NCI-H2029 treated with DMSO at 0.1 percent for 48 hours (cell line): ENCODE data around the gene SPRY4.
"Not testable (repeated sequence)": the region's sequence is repeated elsewhere in the genome, so short reads cannot be mapped to it uniquely, and the experiment has no call there.

Experiments used
- DNase-seq: peaks from one replicate; lab custom pipeline; 2025; lab: John Stamatoyannopoulos, UW

Gene SPRY4

DNA sequence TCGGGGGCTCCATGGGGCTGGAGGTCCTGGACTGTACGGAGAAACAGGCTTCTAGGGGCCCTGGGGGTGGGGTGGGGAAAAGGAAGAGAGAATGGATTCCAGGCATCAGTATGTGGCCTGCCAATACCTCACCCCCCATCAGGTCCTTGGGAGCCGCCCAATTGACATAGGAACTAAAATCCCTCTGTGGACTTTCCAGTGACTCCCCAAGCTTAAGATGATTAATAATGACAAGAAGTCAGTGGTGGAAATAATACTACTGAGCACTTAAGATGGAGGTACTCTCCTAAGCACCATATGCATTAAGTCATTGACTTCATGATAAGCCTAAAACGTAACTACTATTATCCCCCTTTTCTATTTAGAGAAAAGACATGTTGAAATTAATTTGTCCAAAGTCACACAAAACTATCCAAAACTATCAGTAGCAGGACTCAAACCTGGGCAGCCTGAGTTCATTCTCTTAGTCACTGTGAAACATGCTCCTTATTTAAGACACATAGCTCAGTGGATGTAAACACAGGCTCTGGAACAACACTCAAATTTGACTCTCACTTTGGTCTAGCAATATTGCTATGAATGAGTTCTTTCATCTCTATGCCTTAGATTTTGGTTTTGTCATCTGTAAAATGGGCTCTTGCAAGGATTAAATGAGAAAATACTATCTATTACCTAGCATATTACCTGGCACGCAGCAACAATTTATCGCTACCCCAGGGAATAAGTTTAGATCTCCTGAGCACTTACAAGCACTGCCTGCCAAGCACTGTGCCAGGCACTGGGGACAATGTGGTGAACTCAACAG lies 9.5 kb downstream of the SPRY4 start:
- DNase-seq: no peak

GRCh38 chr5:142314606-142315005 lies 10.2 kb downstream of the SPRY4 start:
- DNase-seq: no peak

- no peak for DNase-seq
These were observed 10.7 kb downstream of the SPRY4 start for GRCh38 chr5:142314109-142314508.

DNA sequence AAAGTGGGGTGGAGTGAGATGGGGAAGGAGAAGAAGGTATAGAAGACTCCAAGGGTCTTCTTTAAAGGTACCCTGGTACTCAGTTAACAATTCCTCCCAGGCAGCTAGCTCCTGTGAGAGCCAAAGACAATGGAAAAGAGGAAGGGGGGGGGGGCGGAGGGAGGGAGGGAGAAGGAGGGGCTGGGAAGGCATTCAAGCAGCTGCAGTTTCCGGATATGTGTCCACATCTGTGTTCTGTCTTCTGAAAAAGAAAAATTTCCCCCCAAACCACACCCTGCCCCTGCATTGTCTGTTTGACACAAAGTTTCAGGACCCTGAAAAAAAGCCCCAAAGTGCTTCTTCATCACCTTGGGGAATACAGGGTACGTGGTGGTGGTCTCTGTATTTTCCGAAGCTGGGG lies 11.1 kb downstream of the SPRY4 start:
- no peak for DNase-seq

GRCh38 chr5:142313275-142313674 lies 11.5 kb downstream of the SPRY4 start:
- no peak for DNase-seq

GRCh38 chr5:142312399-142312798 lies 12.4 kb downstream of the SPRY4 start:
- DNase-seq: no peak

DNA sequence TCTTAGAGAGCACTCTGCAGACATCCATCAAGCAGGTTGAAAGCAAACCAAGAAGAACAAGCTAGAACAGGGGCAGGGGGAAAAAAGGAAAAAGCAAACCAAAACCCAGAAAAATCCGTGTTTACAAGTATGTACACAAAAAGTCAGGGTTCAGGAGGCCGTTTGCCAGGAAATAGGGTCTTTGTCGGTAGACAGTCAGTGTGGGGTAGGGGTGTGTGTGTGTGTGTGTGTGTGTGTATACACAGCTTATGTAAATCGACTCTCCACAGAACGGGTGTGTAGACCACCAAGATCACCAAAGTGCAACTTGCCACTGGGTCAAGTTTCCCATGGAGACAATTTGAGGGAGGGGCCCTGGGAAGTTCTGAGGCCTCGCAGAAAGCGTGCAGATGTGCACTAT lies 13.1 kb downstream of the SPRY4 start:
- DNase-seq: no peak

GRCh38 chr5:142310803-142311202 lies 14.0 kb downstream of the SPRY4 start:
- DNase-seq: no peak

- DNase-seq: no peak
These were observed 15.0 kb downstream of the SPRY4 start for GRCh38 chr5:142309747-142310318.

- DNase-seq: no peak
These were observed 16.5 kb downstream of the SPRY4 start for GRCh38 chr5:142308358-142308757.

DNA sequence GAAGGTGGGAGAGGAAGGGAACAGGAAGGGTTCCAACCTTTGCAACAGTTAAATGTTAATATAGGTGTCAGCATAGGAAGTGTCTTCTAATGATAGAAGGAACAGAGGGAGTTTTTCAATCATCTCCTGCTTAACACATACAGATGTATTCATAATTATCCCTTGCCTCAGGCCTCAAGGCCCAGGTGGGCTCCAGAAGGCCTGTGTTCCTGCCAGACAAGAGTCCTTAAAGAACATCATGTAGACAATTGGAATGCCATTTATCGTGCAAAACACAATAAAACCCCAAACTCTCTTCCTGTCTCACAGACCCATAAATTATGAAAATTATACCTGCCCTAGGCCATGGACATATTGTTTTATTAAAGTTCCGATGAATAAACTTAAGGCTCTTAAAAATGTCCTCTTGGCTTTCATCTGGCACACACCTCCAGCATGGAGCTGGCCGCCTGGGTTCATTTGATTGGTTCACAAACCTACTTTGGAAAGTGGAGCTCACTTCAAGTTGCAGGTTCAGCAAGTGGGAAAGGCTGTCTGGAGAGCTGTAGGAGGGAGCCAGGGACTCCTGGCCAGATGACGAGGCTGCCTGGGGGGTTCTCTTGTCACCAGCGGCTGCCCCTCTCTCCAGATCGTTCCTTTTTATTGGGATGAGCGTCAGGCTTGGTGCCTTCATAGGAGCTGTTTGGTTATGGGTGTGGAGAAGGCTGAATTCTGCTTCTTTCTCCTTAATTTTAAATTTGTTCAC lies 17.5 kb downstream of the SPRY4 start:
- DNase-seq: no peak

GRCh38 chr5:142306077-142306502 lies 18.7 kb downstream of the SPRY4 start:
- DNase-seq: no peak

DNA sequence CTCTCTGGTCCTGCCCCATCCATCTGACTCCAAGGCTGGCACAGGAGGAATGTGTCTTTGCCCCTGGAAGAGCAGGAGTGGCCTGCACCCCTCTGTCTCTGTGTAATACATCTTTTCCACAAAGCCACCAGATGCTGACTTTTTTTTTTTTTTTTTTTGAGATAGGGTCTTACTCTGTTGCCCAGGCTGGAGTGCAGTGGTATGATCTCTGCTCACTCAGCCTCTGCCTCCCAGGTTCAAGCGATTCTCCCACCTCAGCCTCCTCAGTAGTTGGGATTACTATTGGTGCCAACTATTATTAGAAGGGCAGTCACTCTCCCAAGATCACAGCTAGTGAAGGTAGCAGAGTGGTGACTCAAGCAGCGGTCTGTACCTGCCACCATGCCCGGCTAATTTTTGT lies 19.6 kb downstream of the SPRY4 start:
- DNase-seq: no peak

- no peak for DNase-seq
These were observed 20.7 kb downstream of the SPRY4 start for GRCh38 chr5:142304013-142304701.

DNA sequence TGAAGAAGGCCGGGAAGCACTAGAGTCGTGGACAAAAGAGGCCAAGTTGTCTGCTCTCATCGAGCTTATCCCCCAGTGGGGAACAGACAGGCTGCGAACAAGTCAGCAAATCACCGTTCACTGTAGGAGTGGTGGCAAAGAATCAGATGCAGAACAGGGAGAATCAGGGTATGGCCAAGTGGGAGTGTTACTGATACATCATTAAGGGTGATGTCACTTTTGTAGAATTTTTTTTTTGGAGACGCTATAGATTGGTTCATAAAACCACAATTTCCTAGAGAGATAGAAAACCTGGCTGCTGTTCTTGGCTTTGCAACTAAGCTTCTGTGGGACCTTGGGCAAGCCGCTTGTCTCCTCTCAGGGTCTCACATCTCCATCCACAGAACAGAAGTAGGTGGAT lies 21.3 kb downstream of the SPRY4 start:
- no peak for DNase-seq

DNA sequence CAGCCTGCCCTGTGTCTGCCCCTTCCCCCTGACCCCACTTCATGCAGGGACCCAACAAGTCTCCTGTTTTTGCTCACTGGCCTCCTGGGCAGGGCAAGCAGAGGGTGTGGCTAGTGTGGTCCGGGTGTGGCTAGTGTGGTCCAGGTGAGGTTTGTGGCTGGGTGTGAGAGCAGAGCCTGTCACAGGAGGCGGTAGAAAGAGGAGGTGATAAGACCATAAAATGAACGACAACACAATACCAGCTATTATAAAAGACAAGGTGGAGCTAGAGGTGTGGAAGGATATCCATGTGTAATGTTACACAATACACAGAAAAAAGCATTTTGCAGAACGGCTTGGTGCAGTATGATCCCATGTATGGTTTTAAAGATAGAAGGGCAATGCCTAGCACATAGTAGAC lies 23.3 kb downstream of the SPRY4 start:
- DNase-seq: no peak

DNA sequence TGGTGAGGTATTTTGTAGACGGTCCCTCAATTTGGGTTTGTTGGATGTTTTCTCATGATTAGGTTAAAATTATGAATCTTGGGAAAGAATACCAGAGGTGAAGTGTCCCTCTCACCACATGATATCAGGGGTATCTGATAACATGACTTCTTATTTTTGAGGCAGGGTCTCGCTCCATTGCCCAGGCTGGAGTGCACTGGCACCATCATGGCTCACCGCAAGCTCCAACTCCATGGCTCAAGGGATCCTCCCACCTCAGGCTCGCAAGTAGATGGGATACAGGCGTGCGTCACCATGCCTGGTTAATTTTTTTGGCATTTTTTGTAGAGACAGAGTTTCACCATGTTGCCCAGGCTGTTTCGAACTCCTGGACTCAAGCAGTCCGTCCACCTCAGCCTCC lies 24.1 kb downstream of the SPRY4 start:
- DNase-seq: no peak

DNA sequence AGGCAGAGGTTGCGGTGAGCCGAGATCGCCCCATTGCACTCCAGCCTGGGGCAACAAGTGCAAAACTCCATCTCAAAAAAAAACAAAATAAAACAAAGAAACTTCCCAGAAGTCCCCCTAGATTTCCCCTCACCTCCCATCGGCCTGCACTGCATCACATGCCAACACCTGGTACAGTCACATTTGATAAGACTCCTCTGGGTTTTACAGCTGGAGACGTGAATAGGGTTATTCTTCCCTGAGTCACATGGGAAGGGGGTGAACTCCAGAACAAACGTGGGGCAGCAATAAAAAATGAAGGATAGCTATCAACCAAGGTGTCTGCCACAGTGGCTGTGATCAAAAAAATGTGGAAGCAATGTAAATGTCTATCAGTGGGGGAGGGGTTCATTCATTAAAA lies 26.0 kb downstream of the SPRY4 start:
- no peak for DNase-seq

DNA sequence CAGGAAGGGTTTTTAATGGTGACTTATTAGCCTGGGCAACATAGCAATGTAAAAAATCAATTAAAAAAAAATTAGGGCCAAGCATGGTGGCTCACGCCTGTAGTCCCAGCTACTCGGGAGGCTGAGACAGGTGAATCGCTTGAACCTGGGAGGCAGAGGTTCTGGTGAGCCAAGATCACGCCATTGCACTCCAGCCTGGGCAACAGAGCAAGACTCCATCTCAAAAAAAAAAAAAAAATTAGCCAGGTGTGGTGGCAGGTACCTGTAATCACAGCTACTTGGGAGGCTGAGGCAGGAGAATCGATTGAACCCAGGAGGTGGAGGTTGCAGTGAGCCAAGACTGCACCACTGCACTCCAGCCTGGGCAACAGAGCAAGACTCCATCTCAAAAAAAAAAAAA lies 27.0 kb downstream of the SPRY4 start:
- not testable (repeated sequence) for DNase-seq

- no peak for DNase-seq
These were observed 27.9 kb downstream of the SPRY4 start for GRCh38 chr5:142296914-142297417.

DNA sequence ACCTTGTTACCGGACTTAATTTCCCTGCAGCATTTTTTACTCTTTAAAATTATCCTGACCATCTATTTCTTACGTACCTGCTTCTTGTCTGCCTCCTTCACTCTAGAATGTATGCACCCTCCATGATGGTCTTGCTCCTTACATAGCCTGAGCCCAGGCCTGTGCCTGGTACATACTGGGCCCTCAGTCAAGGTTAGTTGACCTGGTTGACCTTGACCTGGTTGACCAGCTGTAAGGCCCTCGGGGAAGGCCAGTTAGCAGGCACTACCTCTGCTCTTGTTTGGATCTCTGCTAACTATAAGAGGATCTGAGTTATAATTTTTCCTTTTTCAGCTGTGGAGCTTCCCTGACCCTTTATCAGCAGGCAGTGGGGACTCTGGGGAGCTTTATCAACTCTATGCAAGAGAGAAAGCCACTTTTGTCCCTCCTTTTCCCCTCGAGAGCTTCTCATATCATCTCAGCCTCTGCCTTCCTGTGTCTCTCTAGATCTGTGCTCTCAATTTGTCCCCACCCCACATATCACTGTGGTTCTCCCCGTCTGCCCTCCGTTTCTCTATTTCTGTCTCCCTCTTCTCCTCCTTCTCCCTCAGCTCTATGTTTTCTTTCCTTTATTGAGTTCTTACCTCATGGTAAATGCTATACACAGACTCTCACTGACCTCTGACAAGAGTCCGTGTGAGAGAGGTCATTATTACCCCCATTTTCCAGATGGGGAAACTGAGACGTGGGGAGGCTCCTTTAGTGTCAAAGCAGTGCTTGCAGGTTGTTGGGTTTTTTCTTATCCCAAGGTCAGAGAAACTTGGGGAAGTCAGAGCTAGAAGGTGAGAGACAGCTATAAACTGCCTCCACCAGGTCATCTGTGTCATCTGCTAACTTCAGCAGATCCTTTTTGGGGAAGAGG lies 28.6 kb downstream of the SPRY4 start:
- DNase-seq: no peak
